Measurements from ENCODE around the gene GALNT11. TPM values are rescaled to one million over a fixed set of nuclear protein-coding genes. Genes with fewer than 3 reads are reported as not detected.
"Not testable (repeated sequence)": the region's sequence is repeated elsewhere in the genome, so short reads cannot be mapped to it uniquely, and the experiment has no call there.

GALNT11 gene
- total RNA-seq, 1 donor from 2014 or later: 29.9 TPM

DNA sequence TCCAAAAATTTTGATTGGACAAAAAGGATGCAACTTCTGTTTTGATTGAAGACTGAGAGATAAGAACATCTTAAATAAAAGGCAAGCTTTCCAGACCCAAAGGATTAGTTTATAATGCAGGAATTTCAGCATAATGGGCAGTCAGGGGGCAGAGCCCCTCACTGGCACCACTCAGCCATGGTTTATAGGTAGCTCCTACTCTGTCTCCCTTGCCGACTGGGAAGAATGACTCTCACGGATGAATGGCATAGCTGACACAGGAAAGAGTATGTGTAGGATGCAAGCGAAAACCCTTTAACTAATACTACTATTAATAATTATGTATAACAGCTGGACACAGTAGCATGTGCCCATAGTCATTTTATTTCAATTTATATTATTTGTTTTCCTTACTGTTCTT is 53.3 kb downstream of the GALNT11 start:
- TF ChIP-seq CTCF (conservative IDR thresholded peaks at IDR 0.05; ENCODE audit: low read depth, low read length): no peak
- DNase-seq (ENCODE audit: low read depth): no peak
- no peak overlapping the region for H3K4me3 ChIP-seq (ENCODE audit: low read depth, low read length)

DNA sequence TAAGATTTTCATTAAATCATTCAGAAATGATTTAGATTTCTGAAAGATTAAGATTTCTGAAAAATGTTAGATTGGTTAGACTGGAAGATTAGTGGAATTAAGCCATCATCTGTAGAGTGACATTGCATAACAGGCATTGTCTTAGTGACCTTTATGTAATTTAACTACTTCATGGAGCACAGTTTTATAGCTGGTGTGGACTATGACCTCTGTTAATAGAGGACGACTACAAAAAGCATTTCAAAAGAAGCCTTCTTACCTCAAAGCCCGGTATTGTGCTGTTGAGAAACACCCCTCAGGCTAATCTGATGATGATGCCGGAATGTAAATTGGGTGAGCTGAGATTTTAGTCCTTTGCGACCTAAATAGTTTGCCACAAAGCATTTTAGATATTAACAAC is 55.6 kb downstream of the GALNT11 start:
- TF ChIP-seq CTCF (conservative IDR thresholded peaks at IDR 0.05; ENCODE audit: low read depth, low read length): no peak
- no peak for DNase-seq (ENCODE audit: low read depth)
- no peak overlapping the region for H3K4me3 ChIP-seq (ENCODE audit: low read depth, low read length)

DNA sequence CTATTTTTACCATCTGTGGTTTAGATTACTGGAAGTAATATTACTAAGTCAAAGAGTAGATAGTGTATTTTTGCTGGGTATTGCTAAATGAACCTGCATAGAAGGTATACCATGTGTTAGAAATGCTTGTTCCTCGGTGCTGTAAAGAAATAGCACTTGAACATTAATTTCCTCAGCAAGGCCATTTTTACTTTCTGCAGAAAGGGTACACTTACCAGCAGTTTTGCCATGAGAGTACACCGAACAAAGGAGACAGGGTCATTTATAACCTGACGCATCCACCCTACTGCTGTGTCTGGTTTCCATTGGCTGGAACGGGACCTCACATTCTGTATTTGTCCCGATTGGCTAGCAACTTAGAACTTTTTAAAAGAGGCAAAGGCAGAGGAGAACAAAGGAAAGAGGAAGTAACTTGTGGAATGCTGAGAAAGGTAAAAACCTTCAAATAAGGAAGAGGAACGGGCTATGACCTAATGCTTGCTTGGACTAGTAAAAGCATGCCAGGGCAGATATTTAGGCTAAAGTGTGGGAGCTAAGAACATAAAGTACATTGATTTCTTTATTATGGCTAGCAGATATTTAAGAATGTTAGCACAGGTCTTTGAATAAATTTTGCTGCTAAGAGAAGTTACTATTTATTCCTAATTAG is 56.7 kb downstream of the GALNT11 start:
- peak overlapping the region; percentile 10 for H3K4me3 ChIP-seq (ENCODE audit: low read depth, low read length)
- not testable (repeated sequence) for DNase-seq (ENCODE audit: low read depth)

GRCh38 chr7:152085131-152085530 is 59.7 kb downstream of the GALNT11 start:
- peak; percentile 91 for DNase-seq (ENCODE audit: low read depth)

GRCh38 chr7:152086513-152086912 is 61.0 kb downstream of the GALNT11 start:
- DNase-seq (ENCODE audit: low read depth): no peak
- H3K4me3 ChIP-seq (ENCODE audit: low read depth, low read length): no peak overlapping the region
- TF ChIP-seq CTCF (conservative IDR thresholded peaks at IDR 0.05; ENCODE audit: low read depth, low read length): no peak

More at GRCh38 chr7:152085131-152085530, 59.7 kb downstream of the GALNT11 start:
- peak overlapping the region; percentile 49 for H3K4me3 ChIP-seq (ENCODE audit: low read depth, low read length)
- no peak for TF ChIP-seq CTCF (conservative IDR thresholded peaks at IDR 0.05; ENCODE audit: low read depth, low read length)

DNA sequence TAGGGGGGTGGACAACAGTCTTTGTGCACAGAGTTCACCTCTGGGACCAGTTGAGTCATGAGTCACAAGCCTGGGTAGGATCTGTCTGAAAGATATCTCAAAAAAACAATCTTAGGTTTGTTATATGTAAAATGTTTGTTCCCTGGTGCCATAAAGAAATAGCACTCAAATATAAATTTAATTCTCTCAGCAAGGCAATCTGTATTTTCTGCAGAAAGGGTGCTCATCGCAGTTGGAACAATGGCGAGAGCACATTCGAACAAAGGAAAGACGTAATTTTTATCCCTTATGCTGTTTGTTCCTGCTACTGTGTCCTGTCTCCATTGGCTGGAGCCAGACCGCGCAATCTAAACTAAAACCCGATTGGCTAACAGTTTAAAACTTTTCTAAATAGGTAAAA is 63.7 kb downstream of the GALNT11 start:
- no peak overlapping the region for H3K4me3 ChIP-seq (ENCODE audit: low read depth, low read length)
- DNase-seq (ENCODE audit: low read depth): no peak
- no peak for TF ChIP-seq CTCF (conservative IDR thresholded peaks at IDR 0.05; ENCODE audit: low read depth, low read length)

DNA sequence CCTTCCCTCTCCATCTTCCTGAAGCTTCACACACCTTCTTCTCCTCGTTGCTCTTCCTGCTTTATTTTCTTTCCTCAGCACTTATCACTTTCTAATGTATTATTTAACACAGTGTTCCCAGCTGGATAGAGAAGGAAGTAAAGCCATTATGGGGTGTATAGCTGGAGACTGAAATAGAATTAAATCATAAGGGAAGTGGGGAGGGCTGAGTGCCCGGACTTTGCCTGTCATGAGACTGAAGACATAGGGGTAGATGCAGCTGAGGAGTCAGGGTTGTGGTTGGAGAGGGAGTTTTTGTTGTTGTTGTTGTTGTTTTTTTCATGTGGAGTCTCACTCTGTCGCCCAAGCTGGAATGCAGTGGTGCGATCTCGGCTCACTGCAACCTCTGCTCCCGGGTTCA is 65.3 kb downstream of the GALNT11 start:
- no peak for TF ChIP-seq CTCF (conservative IDR thresholded peaks at IDR 0.05; ENCODE audit: low read depth, low read length)
- no peak for DNase-seq (ENCODE audit: low read depth)
- H3K4me3 ChIP-seq (ENCODE audit: low read depth, low read length): no peak overlapping the region

Data from epithelial cell of proximal tubule (primary cell).